ENCODE results near the gene PLXNC1. TPM values are rescaled to one million over a fixed set of nuclear protein-coding genes. Genes with fewer than 3 reads are reported as not detected.

Gene PLXNC1
- total RNA-seq, 1 experiment from 2014 or later: 0.02 TPM

DNA sequence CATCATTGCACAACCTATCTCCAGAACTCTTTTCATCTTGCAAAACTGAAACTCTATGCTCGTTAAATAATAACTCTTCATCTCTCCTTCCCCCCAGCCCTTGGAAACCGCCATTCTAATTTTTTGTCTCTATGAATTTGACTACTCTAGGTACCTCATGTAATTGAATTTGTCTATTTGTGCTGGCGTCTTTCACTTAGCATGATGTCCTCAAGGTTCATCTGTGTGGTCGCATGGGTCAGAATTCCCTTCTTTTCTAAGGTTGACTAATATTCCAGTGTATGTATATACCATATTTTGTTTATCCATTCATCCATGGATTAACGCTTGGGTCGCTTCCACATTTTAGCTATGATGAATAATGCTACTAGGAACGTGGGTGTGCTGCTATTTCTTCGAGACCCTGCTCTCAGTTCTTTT lies 80.1 kb downstream of the PLXNC1 start:
- DNase-seq (ENCODE audit: extremely low read depth, low read depth): no peak

GRCh38 chr12:94229902-94230301 lies 81.5 kb downstream of the PLXNC1 start:
- no peak for DNase-seq (ENCODE audit: extremely low read depth, low read depth)

DNA sequence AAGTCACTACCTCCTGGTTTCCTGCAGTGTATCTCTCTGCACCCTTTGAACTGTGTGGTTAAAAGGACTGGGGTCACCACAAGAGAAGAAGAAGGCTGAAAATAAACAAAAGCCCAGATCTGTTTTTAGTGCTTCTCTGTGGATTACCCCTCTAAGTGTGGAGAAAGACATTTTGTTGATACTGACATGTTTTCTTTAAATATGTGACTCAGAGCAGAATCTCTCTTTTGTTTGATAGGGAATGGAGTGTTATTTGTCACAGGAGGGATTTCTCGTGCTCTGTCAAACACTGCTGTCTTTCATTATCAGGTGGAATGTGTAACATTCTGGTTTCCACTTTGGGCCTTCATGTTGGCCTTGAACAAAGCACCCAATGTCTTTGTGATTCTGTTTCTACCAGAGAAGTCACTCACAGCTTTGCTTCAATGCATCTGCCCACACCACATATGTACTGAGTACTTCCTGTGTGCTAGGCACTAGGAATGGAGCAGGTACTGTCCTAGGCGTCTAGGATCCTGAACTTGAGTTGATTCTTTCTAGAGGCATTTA lies 82.1 kb downstream of the PLXNC1 start:
- DNase-seq (ENCODE audit: extremely low read depth, low read depth): no peak

- no peak for DNase-seq (ENCODE audit: extremely low read depth, low read depth)
These were observed 83.3 kb downstream of the PLXNC1 start for GRCh38 chr12:94231709-94232108.

- no peak for DNase-seq (ENCODE audit: extremely low read depth, low read depth)
These were observed 87.5 kb downstream of the PLXNC1 start for GRCh38 chr12:94235848-94236247.

GRCh38 chr12:94239332-94239993 lies 91.1 kb downstream of the PLXNC1 start:
- no peak for DNase-seq (ENCODE audit: extremely low read depth, low read depth)

- DNase-seq (ENCODE audit: extremely low read depth, low read depth): no peak
These were observed 91.8 kb downstream of the PLXNC1 start for GRCh38 chr12:94240171-94240570.

DNA sequence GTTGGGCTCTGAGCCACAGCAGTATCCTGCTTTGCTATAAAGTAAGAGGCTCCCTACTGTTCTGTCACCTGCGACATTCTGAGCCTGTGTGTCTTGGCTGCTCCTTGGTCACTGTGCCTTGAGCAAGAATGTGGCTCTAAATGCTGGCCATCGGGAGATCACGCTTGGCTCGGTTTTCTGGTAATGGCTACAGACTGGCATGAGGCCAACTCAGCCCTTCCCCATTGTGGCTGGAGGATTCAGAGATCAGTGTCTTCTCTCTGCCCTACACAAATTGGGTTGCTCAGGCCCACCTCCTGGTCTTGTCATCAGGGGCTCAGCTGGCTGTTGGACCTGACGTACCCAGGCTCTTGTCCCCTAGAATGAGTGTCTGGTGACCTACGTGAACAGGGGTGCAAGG lies 94.5 kb downstream of the PLXNC1 start:
- DNase-seq (ENCODE audit: extremely low read depth, low read depth): no peak

- DNase-seq (ENCODE audit: extremely low read depth, low read depth): no peak
These were observed 96.1 kb downstream of the PLXNC1 start for GRCh38 chr12:94244165-94245133.

DNA sequence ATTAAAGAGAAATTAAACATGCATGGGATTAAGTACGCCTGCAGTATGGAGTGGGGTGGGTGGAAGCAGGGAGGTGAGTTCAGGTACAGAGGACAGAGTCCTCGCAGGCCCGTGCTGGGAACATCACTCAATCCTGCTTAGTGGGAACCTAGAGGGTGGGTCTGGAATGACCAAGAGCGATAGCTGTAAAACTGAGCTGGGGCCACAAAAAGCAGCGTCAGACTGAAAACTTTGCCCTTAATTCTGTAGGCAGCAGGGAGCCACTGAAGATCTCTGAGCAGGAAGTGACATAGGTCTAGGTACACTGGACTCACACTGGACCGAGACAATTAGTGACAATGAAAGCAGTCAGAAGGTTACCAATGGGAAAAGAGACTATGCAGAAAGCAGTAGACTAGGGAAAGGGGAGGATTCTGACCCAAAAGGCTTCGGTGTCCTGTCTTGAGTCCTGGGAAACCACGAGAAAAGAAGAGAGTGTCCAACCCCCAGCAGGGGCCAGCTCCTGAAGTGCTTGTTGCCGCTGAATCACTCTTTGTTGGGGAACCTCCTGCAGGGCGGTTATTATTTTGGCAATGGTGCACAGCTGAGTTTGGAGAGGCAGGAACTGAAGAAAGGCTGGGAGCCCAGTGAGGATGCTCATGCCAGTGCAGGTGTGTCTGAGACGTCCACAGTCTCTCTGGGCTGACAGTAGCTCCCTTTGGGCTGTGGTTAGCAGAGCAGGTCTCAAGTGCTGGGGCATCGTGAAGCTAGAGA lies 97.4 kb downstream of the PLXNC1 start:
- no peak for DNase-seq (ENCODE audit: extremely low read depth, low read depth)

DNA sequence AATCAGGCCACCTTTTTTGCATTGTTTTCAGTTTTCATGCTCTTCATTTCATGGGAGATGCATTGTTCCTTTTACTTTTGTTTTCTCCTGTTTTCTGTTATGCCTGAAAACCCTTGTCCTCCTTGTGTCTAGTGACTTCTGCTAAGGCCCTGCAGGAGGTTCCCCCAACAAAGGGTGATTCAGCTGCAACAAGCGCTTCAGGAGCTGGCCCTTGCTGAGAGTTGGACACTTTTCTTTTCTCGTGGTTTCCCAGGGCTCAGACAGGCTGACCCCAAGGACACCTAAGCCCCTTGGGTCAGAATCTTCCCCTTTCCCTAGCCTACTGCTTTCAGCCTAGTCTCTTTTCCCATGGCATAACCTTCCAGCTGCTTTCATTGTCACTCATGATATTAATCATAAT lies 98.9 kb downstream of the PLXNC1 start:
- no peak for DNase-seq (ENCODE audit: extremely low read depth, low read depth)

GRCh38 chr12:94248582-94248981 lies 100.2 kb downstream of the PLXNC1 start:
- DNase-seq (ENCODE audit: extremely low read depth, low read depth): no peak

DNA sequence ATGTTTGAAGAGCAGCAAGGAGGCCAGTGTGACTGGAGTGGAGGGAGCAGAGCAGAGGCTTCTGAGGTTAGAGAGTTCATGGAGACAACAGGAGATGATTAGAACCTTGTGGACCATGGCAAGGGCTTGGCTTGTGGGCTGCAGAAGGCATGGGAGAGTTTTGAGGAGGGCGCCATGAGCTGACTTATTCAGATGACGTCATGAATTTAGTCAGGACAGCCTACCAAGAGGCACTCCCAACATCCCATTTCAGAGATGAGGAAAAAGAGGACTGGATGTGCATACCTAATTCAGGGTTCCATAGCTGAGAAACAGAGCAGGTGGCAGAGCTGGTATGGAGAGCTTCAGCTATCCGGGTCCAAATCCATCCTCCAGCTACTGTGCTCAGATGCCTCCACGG lies 101.8 kb downstream of the PLXNC1 start:
- no peak for DNase-seq (ENCODE audit: extremely low read depth, low read depth)

- no peak for DNase-seq (ENCODE audit: extremely low read depth, low read depth)
These were observed 105.9 kb downstream of the PLXNC1 start for GRCh38 chr12:94254270-94254669.

GRCh38 chr12:94255006-94255405 lies 106.6 kb downstream of the PLXNC1 start:
- DNase-seq (ENCODE audit: extremely low read depth, low read depth): no peak

- no peak for DNase-seq (ENCODE audit: extremely low read depth, low read depth)
These were observed 107.1 kb downstream of the PLXNC1 start for GRCh38 chr12:94255428-94255827.

DNA sequence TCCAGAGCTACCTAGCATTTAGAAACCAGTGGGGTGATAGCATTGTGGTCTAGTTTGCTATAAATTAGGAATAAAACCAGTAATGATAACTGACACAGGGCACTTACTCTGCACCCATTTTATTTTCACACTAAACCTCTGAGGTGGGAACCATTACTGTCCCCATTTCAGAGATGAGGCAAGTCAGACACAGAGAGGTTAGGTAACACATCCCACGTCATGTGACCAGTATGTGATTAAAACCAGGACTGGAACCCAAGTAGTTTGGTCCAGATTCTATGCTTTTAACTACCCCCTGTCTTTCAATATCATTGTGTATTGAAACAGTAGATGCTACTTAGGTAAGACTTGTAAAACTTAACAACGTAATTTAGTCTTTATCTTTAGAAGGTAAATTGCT lies 110.2 kb downstream of the PLXNC1 start:
- no peak for DNase-seq (ENCODE audit: extremely low read depth, low read depth)

DNA sequence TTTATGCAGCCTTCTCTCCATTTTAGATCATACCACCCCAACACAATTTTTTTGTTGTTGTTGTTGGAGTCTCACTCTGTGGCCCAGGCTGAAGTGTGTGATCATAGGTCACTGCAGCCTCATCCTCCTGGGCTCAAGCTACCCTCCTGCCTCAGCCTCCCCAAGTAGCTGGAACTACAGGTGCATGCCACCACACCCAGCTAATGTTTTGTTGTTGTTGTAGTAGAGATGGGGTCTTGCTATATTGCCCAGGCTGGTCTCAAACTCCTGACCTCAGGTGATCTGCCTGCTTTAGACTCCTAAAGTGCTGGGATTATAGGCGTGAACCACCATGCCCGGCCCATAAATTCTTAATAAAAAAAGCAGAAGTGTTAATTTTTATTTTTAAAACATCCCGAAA lies 111.6 kb downstream of the PLXNC1 start:
- no peak for DNase-seq (ENCODE audit: extremely low read depth, low read depth)

GRCh38 chr12:94260717-94261116 lies 112.3 kb downstream of the PLXNC1 start:
- no peak for DNase-seq (ENCODE audit: extremely low read depth, low read depth)

DNA sequence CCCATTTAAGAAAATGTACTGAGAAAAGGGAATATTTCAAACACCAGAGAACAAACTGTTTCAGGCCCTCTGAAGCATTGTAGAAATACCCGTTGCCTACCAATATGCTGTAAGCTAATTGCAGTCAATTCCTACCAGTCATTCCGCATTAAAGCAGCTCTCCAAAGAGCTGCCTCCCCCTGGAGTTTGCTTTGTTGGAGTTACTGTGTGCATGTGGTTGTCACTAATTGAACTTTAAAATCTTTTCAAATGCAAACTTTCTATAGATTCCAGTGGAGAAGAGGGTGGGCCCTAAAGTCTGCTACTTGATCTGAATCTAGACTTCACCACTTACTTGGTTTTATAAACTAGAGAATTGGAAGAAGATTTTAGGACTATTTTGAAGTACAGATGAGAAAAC lies 112.7 kb downstream of the PLXNC1 start:
- no peak for DNase-seq (ENCODE audit: extremely low read depth, low read depth)

GRCh38 chr12:94261786-94262185 lies 113.4 kb downstream of the PLXNC1 start:
- DNase-seq (ENCODE audit: extremely low read depth, low read depth): no peak

Data from NCI-H460 (cell line).